Upper lobe of right lung (tissue), 1 donor: ENCODE results near the gene NDST4. TPM values are rescaled to one million over a fixed set of nuclear protein-coding genes. Genes with fewer than 3 reads are reported as not detected.

Experiments
- ATAC-seq: fragments of 200-7000 bp; cut with Tn5 transposase; one replicate; pipeline ENCODE4 v1.9.1; 2020; ENCODE audit warnings: mild to moderate bottlenecking, moderate library complexity
- DNase-seq: peaks from one replicate; pipeline ENCODE4 v3.0.0-alpha.2; 2020
- H3K27ac ChIP-seq: fragments of 200-600 bp; one replicate; pipeline ENCODE4 v1.8.0; 2022
- H3K27me3 ChIP-seq: fragments of 200-600 bp; one replicate; pipeline ENCODE4 v1.8.0; 2022; ENCODE audit warnings: mild to moderate bottlenecking
- H3K36me3 ChIP-seq: fragments of 200-600 bp; one replicate; pipeline ENCODE4 v1.8.0; 2022
- H3K4me1 ChIP-seq: fragments of 200-600 bp; one replicate; pipeline ENCODE4 v1.8.0; 2022
- H3K4me3 ChIP-seq: fragments of 200-600 bp; one replicate; pipeline ENCODE4 v1.8.0; 2022; ENCODE audit warnings: mild to moderate bottlenecking
- H3K9me3 ChIP-seq: fragments of 200-600 bp; one replicate; pipeline ENCODE4 v1.8.0; 2022
- intact Hi-C: fragments of 100-400 bp; cut with DNase I; formaldehyde crosslinking; loops from one replicate; pipeline ENCODE4 v1.11.0; 2022
- total RNA-seq: library from RNA; stranded (reverse); fragmentation: NEBNext Ultra II Directional; extraction: Animal tissue kit (Norgen Biotek cat#: 25700); gene quantifications from one replicate; pipeline ENCODE4 v1.2.1, GENCODE V29; 2021
- TF ChIP-seq, protein P1 (sequence below): fragments of 200-600 bp; IDR thresholded peaks from one replicate; pipeline ENCODE4 v1.8.0; 2022; ENCODE audit warnings: antibody characterized with exemption
- donor health status: DM: no; HTN: yes; CAD: no; lungs with severe emphysema.

The NDST4 gene
- total RNA-seq, 1 donor from 2014 or later: not detected

DNA sequence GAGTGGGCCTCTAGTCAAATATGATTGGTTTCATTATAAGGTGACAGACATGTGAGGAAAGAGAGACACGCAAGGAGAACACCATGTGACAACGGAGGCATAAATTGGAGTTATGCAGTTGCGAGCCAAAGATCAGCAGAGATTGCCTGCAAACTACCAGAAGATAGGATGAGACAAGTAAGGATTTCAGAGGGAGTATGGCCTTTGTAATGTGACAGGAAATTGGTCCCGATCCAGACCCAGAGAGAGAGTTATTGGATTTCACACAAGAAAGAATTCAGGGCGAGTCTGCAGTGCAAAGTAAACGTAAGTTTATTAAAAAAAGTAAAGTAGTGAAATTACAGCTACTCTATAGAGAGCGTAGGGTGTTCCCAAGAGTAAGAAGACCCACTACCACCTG is 35.7 kb upstream of the NDST4 start:
- Histone ChIP-seq H3K36me3 (no peaks in the 10 kb centered on the region), H3K27me3 (no peaks in the 10 kb centered on the region), H3K9me3 (no peaks in the 10 kb centered on the region), H3K27ac (no peak overlapping the region), H3K4me1 (no peaks in the 10 kb centered on the region), H3K4me3 (no peak overlapping the region)
- TF ChIP-seq, protein P1, sequence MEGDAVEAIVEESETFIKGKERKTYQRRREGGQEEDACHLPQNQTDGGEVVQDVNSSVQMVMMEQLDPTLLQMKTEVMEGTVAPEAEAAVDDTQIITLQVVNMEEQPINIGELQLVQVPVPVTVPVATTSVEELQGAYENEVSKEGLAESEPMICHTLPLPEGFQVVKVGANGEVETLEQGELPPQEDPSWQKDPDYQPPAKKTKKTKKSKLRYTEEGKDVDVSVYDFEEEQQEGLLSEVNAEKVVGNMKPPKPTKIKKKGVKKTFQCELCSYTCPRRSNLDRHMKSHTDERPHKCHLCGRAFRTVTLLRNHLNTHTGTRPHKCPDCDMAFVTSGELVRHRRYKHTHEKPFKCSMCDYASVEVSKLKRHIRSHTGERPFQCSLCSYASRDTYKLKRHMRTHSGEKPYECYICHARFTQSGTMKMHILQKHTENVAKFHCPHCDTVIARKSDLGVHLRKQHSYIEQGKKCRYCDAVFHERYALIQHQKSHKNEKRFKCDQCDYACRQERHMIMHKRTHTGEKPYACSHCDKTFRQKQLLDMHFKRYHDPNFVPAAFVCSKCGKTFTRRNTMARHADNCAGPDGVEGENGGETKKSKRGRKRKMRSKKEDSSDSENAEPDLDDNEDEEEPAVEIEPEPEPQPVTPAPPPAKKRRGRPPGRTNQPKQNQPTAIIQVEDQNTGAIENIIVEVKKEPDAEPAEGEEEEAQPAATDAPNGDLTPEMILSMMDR: no peak
- no peak for DNase-seq
- no peak for ATAC-seq
- intact Hi-C loops: no loop called here

DNA sequence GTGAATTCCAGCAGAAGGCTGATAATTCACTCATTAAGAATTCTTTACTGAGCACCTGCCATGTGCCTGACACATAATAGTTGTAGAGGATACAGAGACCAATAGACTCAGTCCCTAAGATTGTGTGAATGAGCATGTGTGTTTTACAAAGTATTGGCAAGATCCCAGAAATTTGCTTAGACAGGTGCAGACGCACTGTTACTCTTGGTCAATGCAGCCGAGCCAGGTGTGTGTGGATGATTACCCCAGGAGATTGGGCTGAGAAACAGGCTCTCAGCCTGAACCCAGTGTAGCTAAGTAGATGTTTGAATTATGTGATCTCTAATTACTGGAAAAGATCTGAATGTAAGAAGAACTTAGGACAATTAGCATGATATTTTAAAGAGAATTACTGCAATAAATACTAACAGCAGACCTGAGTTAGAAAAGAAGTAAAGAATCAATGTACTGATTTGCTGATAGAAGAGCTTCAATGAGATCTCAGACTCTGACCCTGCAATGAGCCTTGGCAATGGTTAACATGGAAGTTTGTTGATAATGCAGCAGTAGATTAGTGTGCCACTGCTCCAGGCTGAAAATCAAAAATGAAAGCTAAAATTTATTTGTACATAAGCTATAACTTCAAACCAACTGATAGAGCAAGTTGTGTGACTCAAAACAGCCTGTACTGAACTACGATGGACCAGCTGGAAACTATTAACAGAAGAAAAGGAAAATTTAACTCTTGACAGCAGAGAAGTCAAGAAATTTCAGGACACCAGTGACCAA is 32.2 kb upstream of the NDST4 start:
- TF ChIP-seq, protein P1: no peak
- DNase-seq (no peak), ATAC-seq (no peak)
- Histone ChIP-seq H3K4me3 (no peak overlapping the region), H3K9me3 (no peaks in the 10 kb centered on the region), H3K36me3 (no peaks in the 10 kb centered on the region), H3K27ac (no peak overlapping the region), H3K27me3 (no peaks in the 10 kb centered on the region), H3K4me1 (no peaks in the 10 kb centered on the region)
- intact Hi-C loops: no loop called here

DNA sequence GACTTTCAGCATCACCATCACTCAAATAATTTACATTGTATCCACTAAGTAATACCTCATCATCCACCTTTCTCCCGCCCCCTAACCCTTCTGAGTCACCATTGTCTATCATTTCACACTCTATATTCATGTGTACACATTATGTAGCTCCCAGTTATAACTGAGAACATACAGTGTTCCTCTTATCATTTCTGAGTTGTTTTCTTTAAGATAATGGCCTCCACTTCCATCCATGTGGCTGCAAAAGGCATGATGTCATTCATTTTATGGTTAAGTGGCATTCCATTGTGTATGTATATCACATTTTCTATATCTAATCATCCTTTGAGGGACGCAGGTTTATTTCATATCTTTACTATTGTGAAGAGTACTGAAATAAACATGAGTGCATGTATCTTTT is 14.6 kb upstream of the NDST4 start:
- no peaks in the 10 kb centered on the region for H3K36me3 ChIP-seq
- no peak overlapping the region for H3K4me3 ChIP-seq
- TF ChIP-seq, protein P1: no peak
- no peaks in the 10 kb centered on the region for H3K4me1 ChIP-seq
- no peak for DNase-seq
- H3K27me3 ChIP-seq: no peaks in the 10 kb centered on the region
- intact Hi-C loops: no loop called here
- no peak overlapping the region for H3K27ac ChIP-seq
- no peak for ATAC-seq
- H3K9me3 ChIP-seq: no peaks in the 10 kb centered on the region

DNA sequence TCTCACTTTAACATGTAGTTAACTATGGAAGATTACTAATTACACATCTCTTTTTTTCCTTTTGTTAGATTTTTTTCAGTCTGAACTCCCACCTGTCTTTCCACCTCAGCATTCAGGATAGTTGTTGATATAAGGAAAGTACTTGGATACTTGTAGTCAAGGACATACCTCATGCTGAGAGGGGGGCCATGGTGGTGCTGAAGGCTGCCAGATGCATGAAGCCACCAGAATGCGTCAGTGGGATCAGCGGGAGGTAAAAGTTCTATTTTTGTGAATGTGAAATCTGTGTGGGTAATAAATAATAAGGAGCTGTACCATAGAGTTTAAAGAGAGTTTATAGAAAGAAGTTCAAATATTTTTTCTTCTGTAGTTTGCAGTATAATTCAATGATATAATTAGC is 13.1 kb upstream of the NDST4 start:
- ATAC-seq (no peak), DNase-seq (no peak)
- TF ChIP-seq, protein P1: no peak
- Histone ChIP-seq H3K9me3 (no peaks in the 10 kb centered on the region), H3K27me3 (no peaks in the 10 kb centered on the region), H3K4me3 (no peak overlapping the region), H3K27ac (no peak overlapping the region), H3K36me3 (no peaks in the 10 kb centered on the region), H3K4me1 (no peaks in the 10 kb centered on the region)
- intact Hi-C loops: no loop called here

DNA sequence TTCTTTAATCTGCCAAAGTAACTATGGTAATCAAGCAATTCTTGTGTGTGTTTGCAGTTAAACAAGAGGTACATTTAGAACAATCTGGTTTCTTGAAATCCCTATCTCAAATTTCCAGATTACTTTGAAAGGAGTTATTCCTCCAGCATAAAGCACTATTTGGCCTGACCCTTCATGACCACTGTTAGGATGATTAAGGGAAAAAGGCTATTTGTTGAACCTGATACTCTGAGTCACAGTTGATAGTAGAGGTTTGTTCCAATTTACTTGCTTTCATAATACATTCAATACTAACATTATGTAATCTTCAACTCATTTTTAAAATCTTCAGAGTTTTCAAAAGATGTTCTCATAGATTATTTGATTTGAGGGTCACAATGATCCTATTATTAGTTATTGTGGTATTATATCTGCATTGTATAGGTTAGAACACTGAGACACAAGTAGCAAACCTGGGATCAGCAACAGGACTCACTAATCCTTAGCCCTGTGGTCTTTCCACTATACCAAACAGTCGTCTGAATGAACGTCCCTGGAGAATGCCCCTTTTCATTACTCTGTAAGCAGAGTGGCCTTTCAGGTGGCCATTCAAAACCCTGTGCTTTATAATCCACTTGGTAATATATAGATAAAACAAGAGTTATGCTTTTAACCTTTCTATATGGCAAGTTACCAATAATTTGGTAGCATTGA is 8.1 kb upstream of the NDST4 start:
- TF ChIP-seq, protein P1: no peak
- intact Hi-C loops: no loop called here
- Histone ChIP-seq H3K4me3 (no peak overlapping the region), H3K27me3 (no peaks in the 10 kb centered on the region), H3K4me1 (no peaks in the 10 kb centered on the region), H3K36me3 (no peaks in the 10 kb centered on the region), H3K9me3 (no peaks in the 10 kb centered on the region), H3K27ac (no peak overlapping the region)
- DNase-seq (no peak), ATAC-seq (no peak)
